GM18873 (cell line): ENCODE data around the gene LSM14A.
A peak's percentile ranks its signal among the peaks of the same experiment; 100 is the strongest.
"Not testable (repeated sequence)": the region's sequence is repeated elsewhere in the genome, so short reads cannot be mapped to it uniquely, and the experiment has no call there.

Experiments used
- ATAC-seq: cut with Tn5 transposase; IDR thresholded peaks from one replicate; pipeline ENCODE4 v1.9.1; 2021; ENCODE audit warnings: mild to moderate bottlenecking, moderate library complexity, moderate number of reproducible peaks; ENCODE audit not compliant: unreplicated experiment, low FRiP score

The LSM14A gene

DNA sequence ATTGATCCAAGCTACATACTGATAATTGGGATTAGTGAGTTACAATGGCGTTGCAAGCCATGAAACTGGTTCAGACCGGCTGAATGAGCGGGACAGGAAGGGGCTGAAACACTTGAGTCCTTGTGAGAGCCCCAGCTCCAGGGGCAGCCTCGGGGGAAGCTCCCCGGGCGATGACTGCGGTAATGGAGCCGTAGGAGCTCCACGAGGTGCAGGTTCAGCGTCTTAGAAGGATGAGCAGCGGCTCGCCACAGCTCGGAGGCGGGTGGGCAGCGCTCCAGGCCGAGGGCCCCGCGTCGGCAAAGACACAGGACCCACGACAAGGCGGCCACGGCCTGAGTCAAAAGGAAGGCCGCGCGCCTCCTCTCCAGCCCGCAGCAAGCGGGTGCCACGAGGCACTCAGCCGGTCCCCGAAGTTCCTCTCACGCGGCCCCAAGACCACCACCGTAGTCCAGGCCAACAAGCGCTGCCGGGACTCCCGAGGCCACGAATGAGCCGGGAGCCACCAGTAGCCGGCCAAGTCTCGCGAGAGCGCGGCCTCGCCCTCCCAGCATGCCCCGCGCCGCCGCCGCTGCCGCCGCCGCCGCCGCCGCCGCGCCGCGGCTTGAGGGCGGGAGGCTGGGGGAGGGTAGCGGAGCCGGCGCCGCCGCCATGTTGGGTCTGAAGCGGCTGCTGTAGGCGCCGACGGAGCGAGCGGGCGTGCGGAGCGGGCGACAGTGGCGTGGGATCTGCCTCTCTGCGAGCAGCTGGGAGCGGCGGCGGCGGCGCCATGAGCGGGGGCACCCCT, at the start of gene LSM14A:
Gene LSM14A, plus strand, starts transcription at position 628 of the 784 bp plus-strand sequence. Its CDS starts 139 bp downstream, at position 767.
- peak; percentile 36 for ATAC-seq

- ATAC-seq, result no peak
Observed at GRCh38 chr19:34124828-34125227, 47.5 kb upstream of the LSM14A start.

GRCh38 chr19:34126966-34127365, 45.3 kb upstream of the LSM14A start:
- no peak for ATAC-seq

GRCh38 chr19:34127684-34128189, 44.6 kb upstream of the LSM14A start:
- no peak for ATAC-seq

GRCh38 chr19:34128558-34129250, 43.6 kb upstream of the LSM14A start:
- no peak for ATAC-seq

DNA sequence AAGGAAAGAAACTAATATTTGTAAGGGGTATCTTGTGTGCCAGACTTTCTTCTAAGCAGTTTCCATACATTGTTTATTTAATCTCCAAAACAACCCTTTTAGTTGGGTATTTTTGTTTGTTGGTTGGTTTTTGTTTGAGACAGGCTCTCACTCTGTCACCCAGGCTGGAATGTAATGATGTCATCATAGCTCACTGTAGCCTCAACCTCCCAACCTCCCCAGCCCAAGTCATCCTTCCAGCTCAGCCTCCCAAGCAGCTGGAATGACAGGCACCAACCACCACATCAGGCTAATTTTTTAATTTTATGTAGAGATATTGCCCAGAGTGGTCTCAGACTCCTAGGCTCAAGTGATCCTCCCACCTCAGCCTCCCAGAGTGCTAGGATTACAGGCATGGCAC, 41.2 kb upstream of the LSM14A start:
- ATAC-seq, result no peak

DNA sequence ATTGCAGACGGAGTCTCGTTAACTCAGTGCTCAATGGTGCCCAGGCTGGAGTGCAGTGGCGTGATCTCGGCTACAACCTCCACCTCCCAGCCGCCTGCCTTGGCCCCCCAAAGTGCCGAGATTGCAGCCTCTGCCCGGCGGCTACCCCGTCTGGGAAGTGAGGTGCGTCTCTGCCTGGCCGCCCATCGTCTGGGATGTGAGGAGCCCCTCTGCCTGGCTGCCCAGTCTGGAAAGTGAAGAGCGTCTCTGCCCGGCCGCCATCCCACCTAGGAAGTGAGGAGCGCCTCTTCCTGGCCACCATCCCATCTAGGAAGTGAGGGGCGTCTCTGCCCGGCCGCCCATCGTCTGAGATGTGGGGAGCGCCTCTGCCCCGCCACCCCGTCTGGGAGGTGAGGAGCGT, 40.2 kb upstream of the LSM14A start:
- not testable (repeated sequence) for ATAC-seq

DNA sequence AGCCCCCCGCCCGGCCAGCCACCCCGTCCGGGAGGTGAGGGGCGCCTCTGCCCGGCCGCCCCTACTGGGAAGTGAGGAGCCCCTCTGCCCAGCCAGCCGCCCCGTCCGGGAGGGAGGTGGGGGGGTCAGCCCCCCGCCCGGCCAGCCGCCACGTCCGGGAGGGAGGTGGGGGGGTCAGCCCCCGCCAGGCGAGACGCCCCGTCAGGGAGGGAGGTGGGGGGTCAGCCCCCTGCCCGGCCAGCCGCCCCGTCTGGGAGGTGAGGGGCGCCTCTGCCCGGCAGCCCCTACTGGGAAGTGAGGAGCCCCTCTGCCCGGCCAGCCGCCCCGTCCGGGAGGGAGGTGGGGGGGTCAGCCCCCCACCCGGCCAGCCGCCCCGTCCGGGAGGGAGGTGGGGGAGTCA, 39.6 kb upstream of the LSM14A start:
- not testable (repeated sequence) for ATAC-seq

DNA sequence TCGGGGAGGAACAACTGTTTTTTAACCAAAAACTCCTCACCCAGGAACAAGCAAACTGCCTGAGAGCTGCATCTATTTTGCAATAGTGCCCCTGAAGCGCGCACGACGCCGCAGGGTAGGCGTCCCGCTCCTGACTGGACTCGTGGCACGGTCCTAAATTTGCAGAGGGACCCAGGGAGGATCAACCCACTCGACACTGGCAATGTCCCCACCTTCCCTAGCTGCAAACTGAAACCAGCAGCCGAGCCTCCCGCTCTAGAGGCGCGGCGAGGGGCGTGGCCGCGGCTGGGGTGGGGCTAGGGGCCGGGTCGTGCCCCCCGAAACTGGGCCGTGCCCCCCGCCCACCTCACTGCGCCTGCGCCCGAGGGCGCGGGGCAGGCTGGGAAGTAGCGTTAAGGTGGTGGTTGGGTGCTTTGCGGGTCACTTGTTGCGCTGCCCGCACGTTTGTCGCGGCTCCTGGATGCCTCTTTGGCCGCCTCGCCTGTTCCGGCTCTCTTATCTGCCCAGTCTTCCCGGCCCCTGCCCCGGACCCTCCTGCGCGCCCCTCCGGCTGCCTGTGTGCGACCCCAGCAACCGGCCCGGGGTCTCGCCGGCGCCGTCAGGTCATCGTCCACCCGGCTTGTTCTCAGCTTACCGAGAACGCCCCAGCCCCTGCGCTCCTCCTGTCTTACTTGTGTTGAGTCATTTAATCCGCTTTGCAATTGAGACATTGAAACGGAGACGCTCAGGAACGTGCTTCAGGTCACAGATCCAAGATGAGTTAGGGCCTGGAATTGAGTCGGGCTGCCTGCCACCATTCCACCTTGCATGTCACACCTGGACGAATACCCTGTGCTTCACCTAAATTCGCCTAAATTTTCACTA, 37.9 kb upstream of the LSM14A start:
- peak; percentile 82 for ATAC-seq

DNA sequence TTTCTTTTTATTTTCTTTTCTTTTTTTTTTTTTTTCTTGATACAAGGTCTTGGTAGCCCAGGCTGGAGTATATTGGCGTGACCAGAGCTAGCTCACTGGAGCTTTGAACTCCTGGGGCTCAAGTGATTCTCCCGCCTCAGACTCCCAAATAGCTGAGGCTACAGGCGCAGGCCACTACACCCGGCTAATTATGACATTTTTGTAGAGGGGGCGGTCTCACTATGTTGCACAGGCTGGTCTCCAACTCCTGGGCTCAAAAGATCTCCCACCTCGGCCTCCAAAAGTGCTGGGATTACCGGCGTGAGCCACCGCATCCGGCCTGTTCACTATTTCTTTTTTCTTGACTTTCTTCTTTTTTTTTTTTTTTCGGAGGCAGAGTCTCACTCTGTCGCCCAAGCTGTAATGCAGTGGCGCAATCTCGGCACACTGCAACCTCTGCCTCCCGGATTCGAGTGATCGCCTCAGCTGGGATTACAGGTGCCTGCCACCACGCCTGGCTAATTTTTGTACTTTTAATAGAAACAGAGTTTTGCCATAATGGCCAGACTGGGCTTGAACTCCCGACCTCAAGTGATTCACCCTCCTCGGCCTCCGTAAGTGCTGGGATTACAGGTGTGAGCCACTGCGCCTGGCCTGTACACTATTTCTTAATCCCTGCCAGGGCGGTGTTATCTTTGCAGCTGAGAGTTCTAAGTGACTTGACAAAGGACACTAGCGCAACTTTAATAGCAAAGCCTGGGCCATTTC, 37.1 kb upstream of the LSM14A start:
- ATAC-seq, result no peak

- ATAC-seq, result no peak
Observed at GRCh38 chr19:34135821-34136611, 36.3 kb upstream of the LSM14A start.

DNA sequence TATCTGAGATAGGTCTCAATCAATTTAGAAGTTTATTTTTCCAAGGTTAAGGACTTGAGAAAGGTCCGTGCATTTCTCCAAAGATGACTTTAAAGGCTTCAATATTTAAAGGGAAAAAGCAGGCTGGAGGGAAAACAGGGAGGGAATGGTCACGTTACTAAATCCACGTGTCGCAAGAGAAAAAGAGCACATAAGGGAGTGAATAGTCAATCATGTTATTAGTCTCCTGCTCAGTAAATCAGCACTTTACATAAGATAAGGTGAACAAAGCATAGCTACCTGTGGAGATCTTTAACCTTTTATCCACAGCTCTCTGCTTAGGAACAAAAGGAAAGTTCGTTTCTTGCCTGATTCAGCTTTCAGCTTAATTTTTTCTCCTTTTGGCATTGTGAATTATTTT, 31.3 kb upstream of the LSM14A start:
- ATAC-seq, result no peak

GRCh38 chr19:34142440-34142839, 29.9 kb upstream of the LSM14A start:
- ATAC-seq, result no peak

DNA sequence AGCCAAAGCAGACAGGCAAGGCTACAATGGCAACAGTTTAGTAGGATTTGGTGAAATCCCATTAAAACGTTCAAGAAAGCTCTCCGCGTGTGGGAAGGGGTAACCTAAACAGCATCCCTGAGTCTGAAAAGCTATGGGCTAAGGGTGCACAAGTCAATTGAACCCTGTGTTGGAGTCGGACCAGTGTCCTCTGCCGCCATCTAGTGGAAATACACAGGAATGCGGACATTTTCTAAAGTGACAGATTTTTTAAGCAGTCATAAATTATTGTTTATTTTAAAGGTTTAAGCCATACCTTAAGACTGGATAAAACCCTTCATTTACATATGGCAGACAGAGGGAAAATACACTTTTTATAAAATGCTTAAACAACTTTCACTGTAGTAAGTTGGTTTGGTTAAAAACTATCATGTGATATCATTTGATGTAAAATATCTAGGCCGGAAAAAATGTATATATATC, 26.5 kb upstream of the LSM14A start:
- ATAC-seq, result no peak

- ATAC-seq, result no peak
Observed at GRCh38 chr19:34148658-34149185, 23.6 kb upstream of the LSM14A start.

DNA sequence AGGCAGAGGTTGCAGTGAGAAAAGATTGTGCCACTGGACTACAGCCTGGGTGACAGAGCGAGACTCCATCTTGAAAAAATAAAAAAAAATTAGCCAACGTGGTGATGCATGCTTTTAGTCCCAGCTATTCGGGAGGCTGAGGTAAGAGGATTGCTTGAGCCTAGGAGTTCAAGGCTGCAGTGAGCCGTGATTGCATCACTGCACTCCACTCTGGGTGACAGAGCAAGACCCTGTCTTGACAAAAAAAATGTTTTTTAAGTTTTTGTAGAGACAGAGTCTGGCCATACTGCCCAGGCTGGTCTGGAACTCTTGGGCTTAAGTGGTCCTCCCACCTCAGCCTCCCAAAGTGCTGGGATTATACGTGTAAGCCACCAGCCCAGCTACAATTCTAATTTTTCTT, 22.4 kb upstream of the LSM14A start:
- ATAC-seq, result no peak

GRCh38 chr19:34150558-34150957, 21.7 kb upstream of the LSM14A start:
- no peak for ATAC-seq

GRCh38 chr19:34151439-34151838, 20.9 kb upstream of the LSM14A start:
- no peak for ATAC-seq

DNA sequence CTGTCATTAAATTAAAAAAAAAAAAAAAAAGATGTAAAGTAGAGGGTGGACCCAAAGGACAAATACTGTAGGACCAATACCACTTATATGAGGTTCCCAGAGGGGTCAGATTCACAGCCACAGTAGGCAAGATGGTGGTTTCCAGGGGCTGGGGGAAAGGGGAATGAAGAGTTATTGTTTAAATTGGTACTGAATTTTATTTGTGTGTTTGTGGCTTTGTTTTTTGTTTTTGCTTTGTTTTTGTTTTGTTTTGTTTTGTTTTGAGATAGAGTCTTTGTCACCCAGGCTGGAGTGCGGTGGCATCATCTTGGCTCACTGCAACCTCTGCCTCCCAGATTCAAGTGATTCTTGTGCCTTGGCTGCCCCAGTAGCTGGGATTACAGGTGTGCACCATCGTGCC, 17.9 kb upstream of the LSM14A start:
- no peak for ATAC-seq
